GM12875 (cell line): ENCODE results near the gene SMIM14.
"Not testable (repeated sequence)": the region's sequence is repeated elsewhere in the genome, so short reads cannot be mapped to it uniquely, and the experiment has no call there.

ENCODE experiments used
- H3K4me3 ChIP-seq: one replicate; pipeline ENCODE4 v1.5.1; 2011; ENCODE audit warnings: low read depth, low read length, control low read depth
- CTCF ChIP-seq: IDR thresholded peaks from 2 replicates; pipeline ENCODE4 v1.5.1; 2011; ENCODE audit warnings: low read depth, mild to moderate bottlenecking, control low read depth, inconsistent platforms, low read length, moderate library complexity, borderline replicate concordance; ENCODE audit not compliant: insufficient read depth

SMIM14 gene

GRCh38 chr4:39664828-39665731 lies 26.4 kb upstream of the SMIM14 start:
- H3K4me3 ChIP-seq: no peak overlapping the region
- no peak for TF ChIP-seq CTCF

GRCh38 chr4:39662683-39663082 lies 24.0 kb upstream of the SMIM14 start:
- no peak overlapping the region for H3K4me3 ChIP-seq
- no peak for TF ChIP-seq CTCF

GRCh38 chr4:39660757-39661156 lies 22.1 kb upstream of the SMIM14 start:
- TF ChIP-seq CTCF: no peak
- H3K4me3 ChIP-seq: no peak overlapping the region

GRCh38 chr4:39660045-39660444 lies 21.4 kb upstream of the SMIM14 start:
- no peak for TF ChIP-seq CTCF
- no peak overlapping the region for H3K4me3 ChIP-seq

- no peak for TF ChIP-seq CTCF
- no peak overlapping the region for H3K4me3 ChIP-seq
Measured at GRCh38 chr4:39658756-39659155, 20.1 kb upstream of the SMIM14 start.

GRCh38 chr4:39657465-39657864 lies 18.8 kb upstream of the SMIM14 start:
- no peak overlapping the region for H3K4me3 ChIP-seq
- no peak for TF ChIP-seq CTCF

- not testable (repeated sequence) for H3K4me3 ChIP-seq
Measured at GRCh38 chr4:39656638-39657037, 18.0 kb upstream of the SMIM14 start.

GRCh38 chr4:39655876-39656275 lies 17.2 kb upstream of the SMIM14 start:
- TF ChIP-seq CTCF: no peak
- H3K4me3 ChIP-seq: no peak overlapping the region
